ENCODE data around the gene ELAPOR2.
"Not testable (repeated sequence)": the region's sequence is repeated elsewhere in the genome, so short reads cannot be mapped to it uniquely, and the experiment has no call there.

The ELAPOR2 gene

DNA sequence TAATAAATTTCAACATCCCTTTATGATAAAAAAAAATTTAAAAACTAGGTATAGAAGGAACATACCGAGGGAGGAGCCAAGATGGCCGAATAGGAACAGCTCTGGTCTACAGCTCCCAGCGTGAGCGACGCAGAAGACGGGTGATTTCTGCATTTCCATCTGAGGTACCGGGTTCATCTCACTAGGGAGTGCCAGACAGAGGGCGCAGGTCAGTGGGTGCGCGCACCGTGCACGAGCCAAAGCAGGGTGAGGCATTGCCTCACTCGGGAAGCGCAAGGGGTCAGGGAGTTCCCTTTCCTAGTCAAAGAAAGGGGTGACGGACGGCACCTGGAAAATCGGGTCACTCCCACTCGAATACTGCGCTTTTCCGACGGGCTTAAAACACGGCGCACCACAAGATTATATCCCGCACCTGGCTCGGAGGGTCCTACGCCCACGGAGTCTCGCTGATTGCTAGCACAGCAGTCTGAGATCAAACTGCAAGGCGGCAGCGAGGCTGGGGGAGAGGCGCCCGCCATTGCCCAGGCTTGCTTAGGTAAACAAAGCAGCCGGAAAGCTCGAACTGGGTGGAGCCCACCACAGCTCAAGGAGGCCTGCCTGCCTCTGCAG lies 19.7 kb downstream of the ELAPOR2 start:
- peak overlapping the region; percentile 81 for H3K9ac ChIP-seq (ENCODE audit: low read depth, low read length)
- not testable (repeated sequence) for H3K9me3 ChIP-seq (ENCODE audit: insufficient read depth, low read depth, low read length); H3K27me3 ChIP-seq (ENCODE audit: insufficient read depth, low read length); H3K36me3 ChIP-seq (ENCODE audit: insufficient read depth, low read length)
- peak overlapping the region; percentile 81 for H3K4me3 ChIP-seq (ENCODE audit: low read length)
- peaks cover 12% of the 10 kb centered on the region for H3K4me1 ChIP-seq (ENCODE audit: insufficient read depth, low read length)
- H3K27ac ChIP-seq (ENCODE audit: low read depth, low read length) = peak overlapping the region; percentile 14
- WGBS = 2% methylated on average over 32 of the region's 34 CpGs

DNA sequence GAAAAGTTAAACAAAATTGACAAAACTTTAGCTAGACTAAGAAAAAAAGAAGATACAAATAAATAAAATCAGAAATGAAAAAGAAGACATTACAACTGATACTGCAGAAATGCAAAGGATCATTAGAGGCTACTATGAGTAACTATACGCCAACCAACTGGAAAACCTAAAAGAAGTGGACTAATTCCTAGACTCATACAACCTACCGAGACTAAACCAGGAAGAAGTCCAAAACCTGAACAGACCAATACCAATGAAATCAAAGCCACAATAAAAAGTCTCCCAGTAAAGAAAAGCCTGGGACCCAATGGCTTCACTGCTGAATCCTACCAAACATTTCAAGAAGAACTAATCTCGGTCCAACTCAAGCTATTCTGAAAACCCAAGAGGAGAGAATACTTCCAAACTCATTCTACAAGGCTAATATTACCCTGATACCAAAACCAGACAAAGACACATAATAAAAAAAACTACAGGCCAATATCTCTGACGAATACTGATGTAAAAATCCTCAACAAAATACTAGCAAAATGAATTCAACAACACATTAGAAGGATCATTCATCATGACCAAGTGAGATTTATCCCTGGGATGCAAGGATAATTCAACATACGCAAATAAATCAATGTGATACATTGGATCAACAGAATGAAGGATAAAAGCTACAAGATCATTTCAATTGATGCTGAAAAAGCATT lies 20.3 kb downstream of the ELAPOR2 start:
- no peaks in the 10 kb centered on the region for H3K27me3 ChIP-seq (ENCODE audit: insufficient read depth, low read length)

DNA sequence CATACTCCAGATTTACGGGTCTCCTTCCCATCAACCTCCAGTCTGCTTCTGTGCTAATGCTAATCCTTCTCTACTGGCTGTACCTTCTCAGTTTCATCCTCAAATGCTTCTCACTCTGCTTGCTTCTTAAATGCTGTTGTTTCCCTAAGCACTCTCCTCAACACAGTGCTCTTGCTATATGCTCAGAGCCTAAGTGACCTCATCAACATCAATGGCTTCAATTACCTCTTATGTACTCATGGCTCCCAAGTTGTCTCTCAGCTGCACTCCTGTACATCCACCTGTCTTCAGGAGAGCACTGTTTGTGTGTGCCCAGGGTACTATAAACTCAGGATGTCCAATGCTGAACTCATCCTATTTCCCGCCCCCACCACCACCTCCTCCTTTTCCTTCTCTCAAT lies 22.5 kb downstream of the ELAPOR2 start:
- H3K27me3 ChIP-seq (ENCODE audit: insufficient read depth, low read length) = no peaks in the 10 kb centered on the region
- H3K9me3 ChIP-seq (ENCODE audit: insufficient read depth, low read depth, low read length) = no peaks in the 10 kb centered on the region
- H3K27ac ChIP-seq (ENCODE audit: low read depth, low read length) = no peak overlapping the region
- H3K9ac ChIP-seq (ENCODE audit: low read depth, low read length) = no peak overlapping the region
- 96% methylated on average over 2 of the region's 2 CpGs for WGBS
- no peak overlapping the region for H3K4me3 ChIP-seq (ENCODE audit: low read length)
- peaks cover 12% of the 10 kb centered on the region for H3K4me1 ChIP-seq (ENCODE audit: insufficient read depth, low read length)
- H3K36me3 ChIP-seq (ENCODE audit: insufficient read depth, low read length) = no peaks in the 10 kb centered on the region

More for the DNA sequence above, 20.3 kb downstream of the ELAPOR2 start:
- H3K9ac ChIP-seq (ENCODE audit: low read depth, low read length) = peak overlapping the region; percentile 81
- no peaks in the 10 kb centered on the region for H3K36me3 ChIP-seq (ENCODE audit: insufficient read depth, low read length)
- peak overlapping the region; percentile 81 for H3K4me3 ChIP-seq (ENCODE audit: low read length)
- H3K4me1 ChIP-seq (ENCODE audit: insufficient read depth, low read length) = peaks cover 12% of the 10 kb centered on the region
- no peaks in the 10 kb centered on the region for H3K9me3 ChIP-seq (ENCODE audit: insufficient read depth, low read depth, low read length)
- peak overlapping the region; percentile 14 for H3K27ac ChIP-seq (ENCODE audit: low read depth, low read length)
- 12% methylated on average over 5 of the region's 5 CpGs for WGBS

DNA sequence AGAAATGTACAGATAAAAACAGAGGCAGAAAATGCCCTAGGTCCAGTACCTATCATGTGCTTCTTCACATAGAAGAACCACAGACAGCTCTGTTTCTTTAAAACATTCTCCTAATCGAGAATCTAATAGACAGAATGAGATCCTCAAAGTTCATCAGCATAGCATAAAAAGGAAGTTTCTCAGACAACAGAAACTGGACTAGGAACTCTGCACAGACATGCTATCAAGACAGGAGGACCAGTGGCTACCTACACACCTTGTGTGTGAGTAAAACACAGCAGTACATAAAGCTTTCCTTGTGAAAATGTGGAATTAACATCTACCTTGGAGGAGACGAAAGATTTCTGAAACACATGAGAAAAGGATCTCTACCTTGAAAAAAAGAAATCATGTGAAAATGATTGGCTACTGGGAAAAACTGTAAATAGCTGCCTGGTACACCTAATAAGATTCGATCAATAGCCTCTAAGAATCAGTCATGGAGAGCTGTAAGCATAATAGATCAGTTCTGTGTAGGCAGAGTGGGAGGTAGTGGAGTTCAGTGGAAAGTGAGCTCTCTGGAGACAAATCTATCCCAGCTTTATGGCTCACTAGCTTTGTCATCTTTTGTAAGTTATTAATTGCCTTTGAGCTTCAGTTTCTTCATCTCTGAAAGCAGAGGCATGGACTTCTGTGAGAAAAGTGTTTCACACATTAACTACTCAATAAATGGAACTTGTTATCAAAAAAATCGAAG lies 26.7 kb downstream of the ELAPOR2 start:
- no peaks in the 10 kb centered on the region for H3K9me3 ChIP-seq (ENCODE audit: insufficient read depth, low read depth, low read length)
- H3K4me3 ChIP-seq (ENCODE audit: low read length) = no peak overlapping the region
- no peaks in the 10 kb centered on the region for H3K36me3 ChIP-seq (ENCODE audit: insufficient read depth, low read length)
- 92% methylated on average over 4 of the region's 4 CpGs for WGBS
- peaks cover 15% of the 10 kb centered on the region for H3K4me1 ChIP-seq (ENCODE audit: insufficient read depth, low read length)
- H3K9ac ChIP-seq (ENCODE audit: low read depth, low read length) = no peak overlapping the region
- no peak overlapping the region for H3K27ac ChIP-seq (ENCODE audit: low read depth, low read length)
- H3K27me3 ChIP-seq (ENCODE audit: insufficient read depth, low read length) = no peaks in the 10 kb centered on the region

DNA sequence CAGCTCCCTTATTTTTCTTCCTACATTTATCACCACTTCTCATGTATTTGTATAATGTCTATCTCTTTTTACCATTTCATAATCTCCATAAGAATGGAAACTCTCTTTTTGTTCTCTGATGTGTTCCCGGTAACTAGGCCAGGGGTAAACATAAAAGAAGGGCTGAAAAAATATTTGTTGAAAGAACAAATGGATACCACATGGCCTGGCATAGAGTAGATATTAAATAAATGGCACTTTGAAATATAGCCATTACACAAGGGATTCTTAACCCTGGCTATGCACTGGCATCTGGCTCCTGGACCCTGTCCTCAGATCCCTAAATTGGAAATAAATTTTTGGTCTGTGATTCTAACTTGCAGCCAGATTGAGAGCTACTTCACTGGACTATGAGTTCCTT lies 30.4 kb downstream of the ELAPOR2 start:
- H3K4me1 ChIP-seq (ENCODE audit: insufficient read depth, low read length) = peaks cover 11% of the 10 kb centered on the region
- no peaks in the 10 kb centered on the region for H3K36me3 ChIP-seq (ENCODE audit: insufficient read depth, low read length)
- WGBS = 80% methylated on average over 1 of the region's 1 CpG
- no peak overlapping the region for H3K4me3 ChIP-seq (ENCODE audit: low read length)
- no peak overlapping the region for H3K9ac ChIP-seq (ENCODE audit: low read depth, low read length)
- no peaks in the 10 kb centered on the region for H3K9me3 ChIP-seq (ENCODE audit: insufficient read depth, low read depth, low read length)
- no peak overlapping the region for H3K27ac ChIP-seq (ENCODE audit: low read depth, low read length)
- H3K27me3 ChIP-seq (ENCODE audit: insufficient read depth, low read length) = no peaks in the 10 kb centered on the region

DNA sequence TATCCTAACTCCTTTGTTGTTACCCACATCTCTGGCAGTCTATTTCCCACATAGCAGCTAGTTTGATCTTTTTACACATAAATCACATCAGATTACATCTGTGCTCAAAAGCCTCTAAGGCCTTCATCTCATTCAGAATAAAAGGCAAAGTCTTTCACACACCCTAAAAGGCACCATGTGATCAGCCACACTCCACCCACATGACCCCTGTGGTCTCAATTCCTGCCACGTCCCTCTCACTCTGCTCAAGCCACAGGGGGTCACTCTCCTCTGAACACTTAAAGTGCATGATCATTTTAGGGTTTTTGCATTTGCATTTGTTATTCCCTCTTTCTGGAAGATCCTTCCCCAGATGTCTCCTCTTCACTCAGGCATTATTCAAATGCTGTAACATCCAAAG lies 30.8 kb downstream of the ELAPOR2 start:
- Histone ChIP-seq H3K4me3 (ENCODE audit: low read length) (no peak overlapping the region), H3K9ac (ENCODE audit: low read depth, low read length) (no peak overlapping the region), H3K9me3 (ENCODE audit: insufficient read depth, low read depth, low read length) (no peaks in the 10 kb centered on the region), H3K27ac (ENCODE audit: low read depth, low read length) (no peak overlapping the region), H3K36me3 (ENCODE audit: insufficient read depth, low read length) (no peaks in the 10 kb centered on the region), H3K4me1 (ENCODE audit: insufficient read depth, low read length) (peaks cover 11% of the 10 kb centered on the region), H3K27me3 (ENCODE audit: insufficient read depth, low read length) (no peaks in the 10 kb centered on the region)
- 40% methylated on average over 1 of the region's 1 CpG for WGBS

DNA sequence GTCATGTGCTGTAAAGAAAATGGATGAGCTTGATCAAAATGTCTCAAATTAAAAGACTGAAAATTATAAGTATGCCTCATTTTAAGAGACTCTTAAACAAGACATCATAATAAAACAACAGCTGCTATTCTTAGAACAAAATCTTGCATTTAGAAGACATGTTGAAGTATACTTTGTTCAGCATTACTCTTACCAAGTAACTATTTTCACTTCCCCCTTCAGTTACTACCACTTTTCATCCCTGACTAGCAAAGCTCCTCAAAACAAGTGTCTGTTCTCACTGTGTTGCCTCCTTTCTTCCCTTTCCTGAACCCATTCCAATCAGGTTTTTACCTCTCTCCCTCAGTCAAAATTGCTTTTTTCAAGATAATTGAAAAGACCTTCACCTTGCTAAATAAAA lies 31.6 kb downstream of the ELAPOR2 start:
- Histone ChIP-seq H3K4me3 (ENCODE audit: low read length) (no peak overlapping the region), H3K9me3 (ENCODE audit: insufficient read depth, low read depth, low read length) (no peaks in the 10 kb centered on the region), H3K36me3 (ENCODE audit: insufficient read depth, low read length) (no peaks in the 10 kb centered on the region), H3K4me1 (ENCODE audit: insufficient read depth, low read length) (peaks cover 11% of the 10 kb centered on the region), H3K9ac (ENCODE audit: low read depth, low read length) (no peak overlapping the region), H3K27ac (ENCODE audit: low read depth, low read length) (no peak overlapping the region), H3K27me3 (ENCODE audit: insufficient read depth, low read length) (no peaks in the 10 kb centered on the region)

DNA sequence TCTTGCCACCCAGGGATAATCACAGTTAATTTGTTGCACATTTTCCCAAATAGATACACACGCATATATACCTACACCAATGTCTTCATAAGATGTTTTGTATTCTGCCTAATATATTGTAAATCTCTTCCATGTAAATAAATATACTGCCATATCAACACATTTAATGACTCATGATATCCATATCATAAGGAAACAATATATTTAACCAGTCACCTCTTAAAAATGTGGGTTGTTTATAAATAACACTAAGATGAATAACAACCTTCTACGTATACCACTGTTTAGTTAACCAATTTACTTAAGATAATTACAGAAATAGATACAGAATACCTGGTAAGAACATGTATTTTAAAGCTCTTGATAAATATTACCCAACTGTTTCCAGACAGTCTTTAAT lies 38.2 kb downstream of the ELAPOR2 start:
- H3K4me1 ChIP-seq (ENCODE audit: insufficient read depth, low read length) = no peaks in the 10 kb centered on the region
- H3K27ac ChIP-seq (ENCODE audit: low read depth, low read length) = no peak overlapping the region
- no peaks in the 10 kb centered on the region for H3K36me3 ChIP-seq (ENCODE audit: insufficient read depth, low read length)
- no peak overlapping the region for H3K4me3 ChIP-seq (ENCODE audit: low read length)
- H3K9ac ChIP-seq (ENCODE audit: low read depth, low read length) = no peak overlapping the region
- no peaks in the 10 kb centered on the region for H3K9me3 ChIP-seq (ENCODE audit: insufficient read depth, low read depth, low read length)
- H3K27me3 ChIP-seq (ENCODE audit: insufficient read depth, low read length) = no peaks in the 10 kb centered on the region
- no CpG with 5 or more reads among the region's 2 CpGs for WGBS

DNA sequence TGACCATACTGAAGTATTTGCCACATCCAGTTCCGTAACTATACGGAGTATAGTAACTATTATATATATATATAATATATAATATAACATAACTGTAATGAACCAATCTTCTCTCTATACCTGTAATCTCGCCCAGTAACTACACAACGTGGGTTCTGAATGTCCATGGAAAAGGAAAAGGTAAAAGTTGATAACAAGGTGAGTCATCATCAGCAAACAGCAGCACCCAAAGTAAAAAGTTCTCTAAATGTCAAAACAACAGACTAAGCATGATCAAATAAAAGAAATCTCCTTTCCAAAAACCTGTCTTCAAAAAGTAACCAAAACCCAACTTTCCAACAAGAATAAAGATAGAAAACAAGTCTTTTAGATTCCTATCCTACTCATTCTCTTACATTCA lies 42.8 kb downstream of the ELAPOR2 start:
- H3K36me3 ChIP-seq (ENCODE audit: insufficient read depth, low read length) = no peaks in the 10 kb centered on the region

DNA sequence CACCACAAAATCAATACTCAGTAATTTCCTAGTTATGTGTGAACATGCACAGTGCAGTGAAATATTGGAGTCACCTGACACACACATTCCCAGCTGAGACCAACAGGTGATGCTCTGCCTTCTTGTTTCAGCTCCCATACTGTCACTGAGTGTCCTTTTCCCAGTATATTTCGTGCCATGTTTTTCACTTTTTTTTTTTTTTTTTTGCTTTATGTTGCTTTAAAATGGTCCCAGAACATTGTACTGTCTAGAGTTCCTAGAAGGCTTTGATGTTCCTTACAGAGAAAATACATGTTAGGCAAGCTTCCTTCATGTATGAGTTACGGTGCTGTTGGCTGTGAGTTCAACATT lies 45.6 kb downstream of the ELAPOR2 start:
- no peak overlapping the region for H3K9ac ChIP-seq (ENCODE audit: low read depth, low read length)
- H3K9me3 ChIP-seq (ENCODE audit: insufficient read depth, low read depth, low read length) = no peaks in the 10 kb centered on the region
- no peak overlapping the region for H3K4me3 ChIP-seq (ENCODE audit: low read length)
- no peaks in the 10 kb centered on the region for H3K36me3 ChIP-seq (ENCODE audit: insufficient read depth, low read length)
- H3K27ac ChIP-seq (ENCODE audit: low read depth, low read length) = no peak overlapping the region
- H3K4me1 ChIP-seq (ENCODE audit: insufficient read depth, low read length) = 0 out of 2 replicates have a peak, but pooled peaks cover 3% of the 10 kb centered on the region
- no peaks in the 10 kb centered on the region for H3K27me3 ChIP-seq (ENCODE audit: insufficient read depth, low read length)
- 100% methylated on average over 1 of the region's 2 CpGs for whole genome bisulfite sequencing

More for the DNA sequence above, 42.8 kb downstream of the ELAPOR2 start:
- Histone ChIP-seq H3K27me3 (ENCODE audit: insufficient read depth, low read length) (no peaks in the 10 kb centered on the region), H3K4me1 (ENCODE audit: insufficient read depth, low read length) (no peaks in the 10 kb centered on the region), H3K27ac (ENCODE audit: low read depth, low read length) (no peak overlapping the region), H3K9ac (ENCODE audit: low read depth, low read length) (no peak overlapping the region), H3K4me3 (ENCODE audit: low read length) (no peak overlapping the region), H3K9me3 (ENCODE audit: insufficient read depth, low read depth, low read length) (no peaks in the 10 kb centered on the region)
- WGBS = no CpG with 5 or more reads among the region's 4 CpGs

DNA sequence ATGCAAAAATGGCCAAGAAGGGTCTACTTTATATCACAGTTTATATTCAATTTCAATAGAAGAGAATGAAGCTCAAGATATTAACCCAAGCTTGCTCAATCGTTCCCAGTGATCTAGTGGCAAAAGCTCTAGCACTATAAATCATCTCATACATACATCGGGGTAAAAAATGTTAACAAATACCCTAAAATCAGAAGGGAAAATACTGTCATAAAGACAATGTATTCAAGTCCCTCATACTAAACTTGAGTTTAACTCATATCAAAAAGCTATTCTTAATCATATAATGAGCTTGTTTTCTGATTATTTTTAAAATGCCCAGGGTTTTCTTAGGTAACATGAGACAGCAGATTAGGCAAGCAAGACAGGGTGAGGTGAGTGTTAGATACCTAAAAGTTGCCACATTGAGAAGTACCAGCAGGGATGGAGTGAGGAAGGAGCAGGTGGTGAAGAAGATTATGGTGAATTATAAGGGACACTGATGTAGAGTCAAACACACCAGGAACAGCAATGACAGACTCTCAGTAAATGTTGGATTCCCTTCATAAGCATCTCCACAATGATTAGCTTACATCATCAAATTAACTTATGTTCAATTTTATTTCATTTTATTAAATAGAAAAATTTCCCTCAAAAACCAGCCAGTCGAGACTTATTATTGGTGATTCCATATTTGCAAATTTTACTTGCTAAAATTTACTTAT lies 46.2 kb downstream of the ELAPOR2 start:
- H3K4me3 ChIP-seq (ENCODE audit: low read length) = no peak overlapping the region
- H3K27me3 ChIP-seq (ENCODE audit: insufficient read depth, low read length) = no peaks in the 10 kb centered on the region
- H3K36me3 ChIP-seq (ENCODE audit: insufficient read depth, low read length) = no peaks in the 10 kb centered on the region
- H3K27ac ChIP-seq (ENCODE audit: low read depth, low read length) = no peak overlapping the region
- no peaks in the 10 kb centered on the region for H3K9me3 ChIP-seq (ENCODE audit: insufficient read depth, low read depth, low read length)
- WGBS = 96% methylated on average over 3 of the region's 3 CpGs
- H3K4me1 ChIP-seq (ENCODE audit: insufficient read depth, low read length) = 0 out of 2 replicates have a peak, but pooled peaks cover 3% of the 10 kb centered on the region
- H3K9ac ChIP-seq (ENCODE audit: low read depth, low read length) = no peak overlapping the region
